Choroid plexus epithelial cell (primary cell): ENCODE results near the gene ACTG1.
A peak's percentile ranks its signal among the peaks of the same experiment; 100 is the strongest.

Experiments used
- DNase-seq: peaks from one replicate; pipeline ENCODE4 v3.0.0-alpha.2; 2010; ENCODE audit warnings: low read depth
- H3K4me3 ChIP-seq: 2 replicates; pipeline ENCODE4 v1.5.1; 2011; ENCODE audit warnings: low read depth, mild to moderate bottlenecking, control low read depth, low read length, moderate library complexity
- CTCF ChIP-seq: conservative IDR thresholded peaks from 2 replicates; pipeline ENCODE4 v1.5.1; 2011; ENCODE audit warnings: low read depth, mild to moderate bottlenecking, control low read depth, inconsistent platforms, low read length, moderate library complexity

ACTG1 gene

DNA sequence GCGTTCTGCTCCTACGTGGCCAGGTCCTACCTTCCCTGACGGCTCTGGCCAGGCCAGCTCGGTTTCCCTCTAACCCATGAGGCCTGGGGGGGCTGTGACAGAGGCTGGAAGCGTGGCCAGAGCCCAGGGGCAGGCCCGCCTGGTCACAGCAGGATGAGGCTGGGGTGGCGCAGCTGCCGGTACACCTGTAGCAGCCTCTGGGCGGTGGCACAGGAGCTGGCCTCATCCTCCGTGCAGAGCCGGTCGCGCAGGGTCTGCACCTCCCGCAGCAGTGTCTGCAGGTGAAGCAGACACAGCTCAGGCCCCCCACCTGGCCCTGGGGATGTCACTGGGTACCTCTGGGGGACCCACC is 28.1 kb upstream of the ACTG1 start:
- no peak overlapping the region for H3K4me3 ChIP-seq
- no peak for DNase-seq
- TF ChIP-seq CTCF: no peak

DNA sequence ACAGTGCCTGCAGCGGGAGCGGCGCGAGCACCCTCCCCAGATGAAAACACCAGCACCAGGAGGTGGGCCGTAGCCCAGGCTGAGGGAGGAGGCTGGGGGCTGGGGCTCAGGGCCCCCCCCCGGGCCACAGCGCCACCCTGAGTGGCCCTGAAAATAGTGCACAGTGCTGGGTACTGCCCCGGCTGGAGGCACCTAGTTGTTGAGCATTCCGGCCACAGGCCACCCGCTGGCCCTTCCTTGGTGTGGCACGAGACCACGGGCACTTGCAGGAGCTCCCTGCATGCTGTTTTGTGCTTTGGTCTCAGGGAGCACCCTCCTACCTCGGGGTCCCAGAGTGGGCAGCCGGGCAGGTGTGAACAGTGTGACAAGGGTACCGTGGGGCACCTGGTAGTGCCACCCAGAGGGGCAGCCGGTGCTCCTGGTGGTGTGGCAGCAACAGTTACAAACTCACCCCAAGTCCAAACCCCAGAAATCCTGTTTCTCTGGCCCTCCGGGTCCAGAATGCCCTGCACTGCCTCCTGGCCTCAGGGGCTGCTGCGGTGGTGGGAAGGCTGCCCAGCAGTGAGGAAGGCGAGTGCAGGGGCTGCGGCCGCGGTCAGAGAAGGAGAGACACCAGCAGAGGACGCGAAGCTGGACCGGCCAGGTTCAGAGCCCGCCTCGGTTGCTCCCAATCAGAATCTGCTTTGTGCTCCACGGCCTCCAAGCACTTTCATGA is 27.5 kb upstream of the ACTG1 start:
- TF ChIP-seq CTCF: no peak
- no peak overlapping the region for H3K4me3 ChIP-seq
- no peak for DNase-seq

DNA sequence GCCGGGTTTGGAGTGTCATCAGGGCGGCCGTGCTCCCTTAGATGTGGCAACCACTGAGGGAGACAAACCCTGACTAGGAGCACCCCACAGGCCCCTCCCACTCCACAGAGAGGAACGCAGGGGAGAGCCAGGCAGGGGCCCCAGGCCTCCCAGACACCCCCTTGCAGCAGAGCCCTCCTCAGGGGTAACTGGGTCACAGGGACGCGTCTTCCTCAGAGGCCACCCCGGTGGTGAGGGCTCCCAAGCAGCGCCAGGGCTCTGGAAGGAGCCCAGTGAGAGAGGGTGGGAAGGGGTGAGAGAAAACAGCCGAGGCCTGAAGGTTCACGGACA is 26.9 kb upstream of the ACTG1 start:
- TF ChIP-seq CTCF: no peak
- no peak overlapping the region for H3K4me3 ChIP-seq
- DNase-seq: no peak

GRCh38 chr17:81538651-81539570 is 26.3 kb upstream of the ACTG1 start:
- no peak overlapping the region for H3K4me3 ChIP-seq
- no peak for DNase-seq
- TF ChIP-seq CTCF: no peak

DNA sequence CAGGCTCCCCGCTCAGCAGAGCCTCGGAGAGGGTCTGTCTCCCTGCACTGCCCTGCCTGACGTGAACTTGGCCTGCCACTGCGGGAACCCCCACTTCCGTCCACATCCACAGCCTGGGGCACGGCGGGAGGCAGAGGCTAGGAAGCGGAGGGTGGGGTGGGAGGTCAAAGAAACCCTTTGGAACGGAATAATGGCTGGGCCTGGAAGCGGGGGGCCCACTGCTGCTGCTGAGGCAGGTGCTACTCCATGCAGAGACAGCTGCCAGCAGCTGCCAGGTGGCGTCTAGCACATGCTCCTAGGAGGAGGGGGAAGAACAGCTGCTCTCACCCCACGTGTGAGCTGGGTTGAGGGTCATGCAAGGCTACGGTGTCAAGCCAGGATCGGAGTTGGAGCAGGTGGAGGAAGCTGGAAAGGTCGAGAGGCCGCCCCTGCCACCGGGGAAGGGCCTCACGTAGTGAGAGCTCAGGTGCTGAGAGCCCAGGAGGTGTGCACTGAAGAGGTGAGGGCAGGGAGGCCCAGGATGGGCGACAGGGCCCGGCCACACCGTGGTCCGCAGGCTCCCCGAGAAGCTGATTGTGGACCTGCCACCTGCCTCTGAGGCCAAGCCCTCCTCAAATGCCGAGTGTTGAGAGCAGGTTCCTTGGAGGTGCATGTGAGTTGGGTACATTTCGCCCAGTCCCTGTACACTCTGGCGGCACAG is 25.4 kb upstream of the ACTG1 start:
- no peak for DNase-seq
- no peak overlapping the region for H3K4me3 ChIP-seq
- no peak for TF ChIP-seq CTCF

DNA sequence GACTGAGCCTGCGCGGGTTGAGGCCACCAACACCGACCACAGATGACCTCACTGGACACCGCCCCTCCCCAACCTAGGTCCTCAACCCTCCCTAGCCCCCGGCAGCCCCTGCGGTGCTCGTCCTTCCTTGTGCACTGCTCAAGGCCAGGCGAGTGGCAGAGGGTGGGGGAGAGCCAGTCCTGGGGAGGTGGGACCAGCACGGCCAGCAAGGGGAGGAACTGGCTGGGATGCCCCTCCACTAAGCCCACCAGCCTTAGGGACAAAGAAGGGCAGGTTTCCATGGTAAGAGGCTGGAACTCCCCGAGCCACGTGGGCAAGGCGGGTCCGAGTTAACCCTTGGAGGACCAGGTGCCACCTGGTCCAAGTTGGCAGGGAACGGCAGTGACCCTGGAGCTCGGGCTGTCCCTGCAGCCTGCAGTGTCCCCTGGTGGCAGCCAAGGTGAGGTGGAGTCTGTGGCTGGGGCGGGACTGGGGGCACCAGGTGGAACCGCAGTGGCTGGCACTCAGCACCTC is 24.8 kb upstream of the ACTG1 start:
- H3K4me3 ChIP-seq: no peak overlapping the region
- no peak for DNase-seq
- TF ChIP-seq CTCF: peak; percentile 54
